ENCODE results near the gene ADAMTS13. TPM values are rescaled to one million over a fixed set of nuclear protein-coding genes. Genes with fewer than 3 reads are reported as not detected.

Gene ADAMTS13
- total and polyA plus RNA-seq, 5 experiments from 2014 or later = 0.10 to 4.0 (median 0.99) TPM

DNA sequence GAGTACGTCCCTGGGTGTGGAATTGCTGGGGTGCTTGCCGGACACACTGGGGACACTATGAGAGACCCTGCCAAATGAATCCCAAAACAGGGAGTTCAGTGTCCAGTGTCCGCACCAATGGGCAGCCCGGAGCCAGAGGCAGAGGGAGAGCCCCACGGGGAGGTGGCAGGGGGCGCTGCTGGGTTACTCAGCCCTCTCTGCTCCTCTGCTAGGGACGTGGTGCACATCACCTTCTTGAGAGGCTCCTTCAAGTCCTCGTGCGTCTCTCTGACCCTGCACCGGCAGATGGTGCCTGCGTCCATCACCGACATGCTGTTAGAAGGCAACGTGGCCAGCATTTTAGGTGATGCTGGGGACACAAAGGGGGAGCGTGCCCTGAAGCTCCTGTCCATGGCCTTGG is 25.2 kb upstream of the ADAMTS13 start:
- H3K4me1 Mint-ChIP-seq = peaks cover 0 to 2% (median 0%) of the 10 kb centered on the region in 4 donors
- H3K36me3 Mint-ChIP-seq = peaks cover 0 to under 1% (median 0%) of the 10 kb centered on the region in 3 donors
- H3K4me3 Mint-ChIP-seq = no peak overlapping the region
- H3K27me3 Mint-ChIP-seq = no peaks in the 10 kb centered on the region
- POLR2A ChIA-PET = no interaction called here
- peak overlapping the region in 3 of 10 donors; percentile 49 to 74 (median 69) for H3K27ac Mint-ChIP-seq
- DNase-seq (no peak), ATAC-seq (no peak)
- H3K9me3 Mint-ChIP-seq = no peaks in the 10 kb centered on the region

DNA sequence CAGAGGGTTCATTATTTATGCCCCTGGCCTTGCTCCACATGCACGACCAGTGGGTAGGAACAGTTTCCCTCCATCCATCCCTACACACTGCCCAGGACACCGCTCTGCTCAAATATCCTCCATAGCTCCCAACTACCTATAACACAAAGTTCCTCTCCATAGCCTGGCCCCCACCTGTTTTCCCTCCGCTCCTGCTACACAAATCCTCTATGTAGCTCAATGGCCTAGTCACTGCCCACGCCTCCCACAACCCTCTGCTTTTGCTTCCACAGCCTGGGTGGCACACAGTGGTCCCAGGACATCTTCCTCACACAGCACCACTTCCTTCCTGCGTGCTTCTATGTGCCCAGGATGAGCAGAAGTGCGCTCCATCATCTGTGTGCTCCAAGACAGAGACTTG is 24.8 kb upstream of the ADAMTS13 start:
- H3K9me3 Mint-ChIP-seq = no peaks in the 10 kb centered on the region
- POLR2A ChIA-PET = no interaction called here
- H3K4me1 Mint-ChIP-seq = peaks cover 0 to 2% (median 0%) of the 10 kb centered on the region in 4 donors
- DNase-seq (no peak), ATAC-seq (no peak)
- H3K27ac Mint-ChIP-seq = peak overlapping the region in 4 of 10 donors; percentile 49 to 94 (median 72)
- H3K27me3 Mint-ChIP-seq = no peaks in the 10 kb centered on the region
- peaks cover 0 to 2% (median 0%) of the 10 kb centered on the region in 3 donors for H3K36me3 Mint-ChIP-seq
- H3K4me3 Mint-ChIP-seq = no peak overlapping the region

DNA sequence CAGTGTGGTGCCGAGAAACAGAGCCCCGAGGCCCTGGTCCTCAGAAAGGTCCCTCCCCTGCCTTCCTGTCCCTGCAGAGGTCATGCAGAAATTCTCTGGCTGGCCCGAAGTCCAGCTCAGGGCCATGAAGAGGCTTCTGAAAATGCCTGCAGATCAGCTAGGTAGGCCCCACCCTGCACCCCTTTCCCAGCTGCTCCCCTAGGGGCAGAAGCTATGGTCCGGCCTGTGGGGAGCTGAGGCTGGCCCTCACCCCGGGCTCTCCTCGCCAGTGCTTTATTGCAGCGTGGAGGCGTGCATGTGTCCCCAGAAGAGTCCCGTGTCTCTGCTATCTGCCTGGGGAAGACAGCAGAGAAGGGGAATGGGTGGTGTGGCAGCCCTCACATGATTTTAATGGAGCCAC is 24.3 kb upstream of the ADAMTS13 start:
- Mint-ChIP-seq H3K36me3 (peaks cover 0 to 2% (median 0%) of the 10 kb centered on the region in 3 donors), H3K4me1 (peaks cover 0 to 2% (median 0%) of the 10 kb centered on the region in 4 donors), H3K27me3 (no peaks in the 10 kb centered on the region), H3K9me3 (no peaks in the 10 kb centered on the region), H3K27ac (peak overlapping the region in 1 of 10 donors; percentile 74), H3K4me3 (no peak overlapping the region)
- ATAC-seq = no peak
- no peak for DNase-seq
- POLR2A ChIA-PET = no interaction called here

DNA sequence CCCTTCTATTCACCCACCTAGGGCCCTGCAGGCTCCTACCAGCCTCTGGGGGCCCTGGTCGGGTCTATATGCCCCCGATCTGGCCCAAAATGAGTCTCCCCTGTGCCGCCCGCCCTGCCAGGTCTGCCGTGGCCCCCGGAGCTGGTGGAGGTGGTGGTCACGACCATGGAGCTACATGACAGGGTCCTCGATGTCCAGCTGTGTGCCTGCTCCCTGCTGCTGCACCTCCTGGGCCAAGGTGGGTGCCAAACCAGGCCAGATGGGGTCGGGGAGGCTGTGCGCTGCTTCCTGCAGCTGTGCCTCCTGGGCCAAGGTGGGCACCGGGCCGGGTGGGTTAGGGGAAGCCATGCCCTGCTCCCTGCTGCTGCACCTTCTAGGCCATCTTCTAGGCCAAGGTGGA is 21.9 kb upstream of the ADAMTS13 start:
- ATAC-seq (no peak), DNase-seq (no peak)
- Mint-ChIP-seq H3K4me1 (peaks cover 0 to 6% (median 4%) of the 10 kb centered on the region in 4 donors), H3K4me3 (no peak overlapping the region), H3K27me3 (no peaks in the 10 kb centered on the region), H3K36me3 (peaks cover 0 to 7% (median 0%) of the 10 kb centered on the region in 3 donors), H3K27ac (peak overlapping the region in 1 of 10 donors; percentile 53), H3K9me3 (no peaks in the 10 kb centered on the region)
- POLR2A ChIA-PET = interaction anchor here (0.6 kb wide), 1 partner anchor 8 kb away, joined by 3 read pairs; no protein-coding TSS in a partner anchor

DNA sequence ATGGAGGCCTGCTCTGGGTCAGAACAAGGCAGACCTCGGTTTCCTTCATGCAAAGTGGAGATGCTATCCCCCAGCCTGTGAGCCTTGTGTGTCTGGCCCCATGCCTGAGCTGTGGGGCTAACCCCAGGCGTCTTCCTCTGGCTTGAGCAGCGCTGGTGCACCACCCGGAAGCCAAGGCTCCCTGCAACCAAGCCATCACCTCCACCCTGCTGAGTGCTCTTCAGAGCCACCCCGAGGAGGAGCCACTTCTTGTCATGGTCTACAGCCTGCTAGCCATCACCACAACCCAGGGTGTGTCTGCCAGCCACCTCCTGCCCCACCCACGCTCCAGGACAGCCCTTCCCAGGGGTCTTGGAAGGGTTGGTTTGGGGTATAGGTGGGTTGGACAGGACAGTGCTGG is 20.6 kb upstream of the ADAMTS13 start:
- DNase-seq (no peak), ATAC-seq (no peak)
- Mint-ChIP-seq H3K36me3 (peaks cover 0 to 20% (median 0%) of the 10 kb centered on the region in 3 donors), H3K4me1 (peaks cover 0 to 6% (median 4%) of the 10 kb centered on the region in 4 donors), H3K9me3 (no peaks in the 10 kb centered on the region), H3K4me3 (no peak overlapping the region), H3K27me3 (no peaks in the 10 kb centered on the region), H3K27ac (peak overlapping the region in 1 of 10 donors; percentile 56)
- POLR2A ChIA-PET = interaction anchor here (1.2 kb wide), 1 partner anchor 16 kb away, joined by 3 read pairs; the partner anchor contains the start of gene REXO4

DNA sequence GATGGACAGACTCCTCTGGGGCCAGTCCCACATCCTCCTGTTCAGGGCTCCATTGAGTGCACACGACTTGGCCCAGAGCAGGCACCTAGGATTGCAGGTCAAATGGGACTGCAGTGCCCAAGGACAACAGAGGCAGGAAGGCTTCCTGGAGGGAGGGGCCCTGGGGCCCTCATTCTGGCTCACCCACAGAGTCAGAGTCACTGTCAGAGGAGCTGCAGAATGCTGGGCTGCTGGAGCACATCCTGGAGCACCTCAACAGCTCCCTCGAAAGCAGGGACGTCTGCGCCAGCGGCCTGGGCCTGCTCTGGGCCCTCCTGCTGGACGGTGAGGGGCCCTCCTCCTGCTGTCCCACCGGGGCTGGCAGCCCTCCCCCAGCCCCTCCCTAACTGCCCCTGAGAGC is 19.5 kb upstream of the ADAMTS13 start:
- no peak overlapping the region for H3K27ac Mint-ChIP-seq
- peaks cover 6 to 10% (median 8%) of the 10 kb centered on the region in 4 donors for H3K4me1 Mint-ChIP-seq
- POLR2A ChIA-PET = interaction anchor here (0.5 to 1.4 kb wide), 6 partner anchors 11 to 217 kb away, joined by 3 to 4 read pairs (median 3); partner anchors contain the start of genes MED22, REXO4 and RPL7A
- ATAC-seq (no peak), DNase-seq (no peak)
- no peaks in the 10 kb centered on the region for H3K9me3 Mint-ChIP-seq
- H3K4me3 Mint-ChIP-seq = no peak overlapping the region
- peaks cover 0 to 30% (median 8%) of the 10 kb centered on the region in 3 donors for H3K36me3 Mint-ChIP-seq
- no peaks in the 10 kb centered on the region for H3K27me3 Mint-ChIP-seq

DNA sequence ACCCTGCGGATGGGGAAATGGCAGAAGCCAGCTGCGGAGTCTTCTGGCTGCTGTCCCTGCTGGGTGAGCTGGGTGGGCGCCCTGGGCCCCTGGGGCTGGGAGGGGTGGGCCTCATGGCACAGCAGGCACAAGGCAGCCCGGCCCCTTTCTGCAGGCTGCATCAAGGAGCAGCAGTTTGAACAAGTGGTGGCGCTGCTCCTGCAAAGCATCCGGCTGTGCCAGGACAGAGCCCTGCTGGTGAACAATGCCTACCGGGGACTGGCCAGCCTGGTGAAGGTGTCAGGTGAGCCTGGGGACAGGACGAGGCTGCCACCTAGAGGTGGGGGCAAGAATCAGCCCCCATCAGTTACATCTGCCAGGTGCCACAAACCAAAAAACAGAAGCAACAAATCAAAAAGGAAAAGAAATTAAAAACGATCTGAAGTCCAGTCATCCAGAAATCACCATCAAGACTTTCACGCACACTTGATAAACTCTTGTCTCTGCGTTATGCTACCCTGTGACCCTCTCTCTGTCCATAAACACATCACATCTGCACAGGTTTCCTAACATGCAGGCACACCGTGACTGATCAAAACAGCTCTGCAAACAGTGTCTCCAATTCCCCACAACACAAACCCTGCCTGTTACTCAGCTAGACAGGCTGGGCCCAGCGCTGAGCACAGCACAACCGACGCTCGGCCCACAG is 18.3 kb upstream of the ADAMTS13 start:
- DNase-seq = peak; percentile 45 to 80 (median 56)
- peak; percentile 72 to 73 for ATAC-seq
- Mint-ChIP-seq H3K27ac (peak overlapping the region in 3 of 10 donors; percentile 62 to 83 (median 75)), H3K27me3 (no peaks in the 10 kb centered on the region), H3K36me3 (peaks cover 0 to 39% (median 10%) of the 10 kb centered on the region in 3 donors), H3K4me3 (no peak overlapping the region), H3K9me3 (no peaks in the 10 kb centered on the region), H3K4me1 (peaks cover 6 to 10% (median 8%) of the 10 kb centered on the region in 4 donors)
- POLR2A ChIA-PET = interaction anchor here (1.1 to 1.4 kb wide), 3 partner anchors 9 to 218 kb away, joined by 3 to 4 read pairs (median 3); no protein-coding TSS in a partner anchor

DNA sequence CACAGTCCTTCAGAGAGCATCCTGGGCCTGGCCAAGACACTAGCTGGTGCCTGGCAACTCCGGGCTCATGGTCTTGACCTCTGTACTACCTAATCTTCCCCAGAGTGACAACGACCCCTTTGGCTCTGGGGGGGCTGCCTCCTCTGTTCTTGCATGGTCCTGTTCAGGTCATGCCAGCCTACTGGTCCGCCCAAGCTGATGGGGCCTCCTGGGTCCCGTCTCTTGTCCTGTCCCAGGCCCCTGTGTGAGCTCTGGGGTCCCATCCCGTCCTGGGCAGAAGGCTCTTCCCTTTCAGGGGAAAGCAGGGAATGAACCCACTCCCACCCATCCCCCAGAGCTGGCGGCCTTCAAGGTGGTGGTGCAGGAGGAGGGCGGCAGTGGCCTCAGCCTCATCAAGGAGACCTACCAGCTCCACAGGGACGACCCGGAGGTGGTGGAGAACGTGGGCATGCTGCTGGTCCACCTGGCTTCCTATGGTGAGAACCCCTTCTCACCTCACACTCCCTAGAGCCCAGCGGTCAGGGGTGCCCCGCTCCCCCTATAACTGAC is 17.6 kb upstream of the ADAMTS13 start:
- Mint-ChIP-seq H3K4me1 (peaks cover 6 to 10% (median 8%) of the 10 kb centered on the region in 4 donors), H3K27me3 (no peaks in the 10 kb centered on the region), H3K9me3 (no peaks in the 10 kb centered on the region), H3K27ac (peak overlapping the region in 2 of 10 donors; percentile 75 to 83), H3K4me3 (no peak overlapping the region), H3K36me3 (peaks cover 0 to 45% (median 11%) of the 10 kb centered on the region in 3 donors)
- DNase-seq (no peak), ATAC-seq (no peak)
- POLR2A ChIA-PET = interaction anchor here (1.2 kb wide), 1 partner anchor 9 kb away, joined by 4 read pairs; no protein-coding TSS in a partner anchor

DNA sequence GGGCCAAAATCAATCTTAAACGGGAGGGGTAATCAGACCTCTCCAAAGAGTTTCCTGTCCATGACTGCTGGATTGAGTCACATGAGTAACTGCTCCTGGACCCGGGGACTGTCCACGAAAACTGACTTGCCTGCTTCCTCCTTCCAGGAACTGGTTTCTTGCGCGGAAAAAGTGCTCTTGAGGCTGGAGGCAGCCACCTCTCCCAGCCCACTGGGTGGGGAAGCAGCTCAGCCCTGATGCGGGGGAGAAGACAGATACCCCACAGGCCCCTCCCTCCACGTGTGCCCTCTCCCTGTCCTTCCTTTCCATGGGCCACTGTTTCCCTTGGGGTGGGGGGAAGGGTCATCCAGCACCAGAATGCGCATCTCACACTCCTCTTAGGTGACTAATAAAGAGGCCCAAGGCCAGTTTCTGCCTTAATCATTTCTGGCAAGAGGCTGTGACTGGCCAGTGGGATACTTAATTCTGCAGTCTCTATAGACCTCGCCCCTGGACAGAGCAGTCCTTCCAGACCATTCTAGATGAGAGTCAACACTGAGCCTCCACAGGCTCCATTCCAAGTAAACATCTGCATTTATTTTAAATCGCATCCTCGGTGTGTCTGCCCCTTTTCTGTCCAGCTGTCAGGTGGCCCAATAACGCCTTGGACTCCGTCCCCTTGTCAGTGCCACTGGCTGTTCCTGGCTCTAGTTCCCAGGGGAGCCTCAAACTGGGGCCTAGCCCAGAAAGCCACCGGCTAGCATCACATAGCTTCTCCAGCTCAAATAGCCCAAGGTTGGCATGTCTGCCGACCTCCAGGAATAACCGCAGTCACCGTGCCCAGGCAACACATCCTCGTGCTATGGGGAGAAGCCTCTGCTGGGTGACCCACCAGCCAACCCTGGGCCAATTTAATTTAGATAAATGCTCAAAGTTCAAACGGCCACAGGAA is 16.4 kb upstream of the ADAMTS13 start:
- POLR2A ChIA-PET = no interaction called here
- ATAC-seq = no peak
- Mint-ChIP-seq H3K9me3 (no peaks in the 10 kb centered on the region), H3K27me3 (no peaks in the 10 kb centered on the region), H3K27ac (no peak overlapping the region), H3K36me3 (peaks cover 0 to 57% (median 15%) of the 10 kb centered on the region in 3 donors), H3K4me1 (peaks cover 6 to 10% (median 10%) of the 10 kb centered on the region in 4 donors), H3K4me3 (no peak overlapping the region)
- DNase-seq = no peak

DNA sequence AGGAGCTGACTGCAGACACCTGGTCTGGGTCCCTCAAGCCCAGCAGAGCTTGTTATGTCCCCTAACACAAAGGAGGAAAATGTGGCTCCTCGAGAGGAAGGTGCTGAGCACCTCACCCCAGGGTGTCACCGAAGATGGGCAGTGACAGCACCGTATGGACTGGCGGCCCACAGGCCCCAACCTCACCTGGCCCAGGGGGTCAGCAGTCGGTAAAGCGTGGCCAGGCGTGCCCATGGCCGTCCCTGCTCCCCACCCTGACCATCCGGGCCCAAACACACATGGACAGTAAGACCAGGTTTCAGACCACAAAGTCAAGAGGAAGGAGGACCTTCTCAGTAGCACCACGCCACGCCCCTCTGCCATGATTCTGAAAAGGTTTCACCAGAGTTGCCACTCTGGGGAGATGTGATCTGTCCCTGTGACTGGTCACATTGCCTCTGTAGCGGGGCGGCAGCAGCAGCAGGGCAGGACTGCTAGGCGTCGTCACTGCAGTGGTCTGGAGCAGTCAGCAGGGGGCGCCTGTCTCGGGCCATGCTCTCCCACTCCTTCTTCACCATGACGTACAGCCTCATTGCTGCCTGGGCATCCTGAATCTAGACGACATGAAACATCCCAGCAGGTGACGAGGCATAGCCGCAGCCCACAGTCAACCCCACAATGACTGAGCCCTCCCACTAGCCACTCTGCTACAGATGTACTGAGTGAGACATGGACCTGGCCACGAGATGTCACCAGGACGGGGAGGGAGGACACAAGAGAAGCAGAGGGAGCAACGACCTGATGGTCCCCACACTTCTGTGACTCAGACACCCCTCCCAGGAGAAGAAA is 15.5 kb upstream of the ADAMTS13 start:
- peaks cover 0 to 65% (median 17%) of the 10 kb centered on the region in 3 donors for H3K36me3 Mint-ChIP-seq
- peak; percentile 90 to 94 for ATAC-seq
- H3K4me3 Mint-ChIP-seq = no peak overlapping the region
- peak overlapping the region in 8 of 10 donors; percentile 57 to 84 (median 76) for H3K27ac Mint-ChIP-seq
- no peaks in the 10 kb centered on the region for H3K9me3 Mint-ChIP-seq
- POLR2A ChIA-PET = no interaction called here
- peak; percentile 59 to 84 (median 75) for DNase-seq
- H3K4me1 Mint-ChIP-seq = peaks cover 6 to 10% (median 10%) of the 10 kb centered on the region in 4 donors
- no peaks in the 10 kb centered on the region for H3K27me3 Mint-ChIP-seq

DNA sequence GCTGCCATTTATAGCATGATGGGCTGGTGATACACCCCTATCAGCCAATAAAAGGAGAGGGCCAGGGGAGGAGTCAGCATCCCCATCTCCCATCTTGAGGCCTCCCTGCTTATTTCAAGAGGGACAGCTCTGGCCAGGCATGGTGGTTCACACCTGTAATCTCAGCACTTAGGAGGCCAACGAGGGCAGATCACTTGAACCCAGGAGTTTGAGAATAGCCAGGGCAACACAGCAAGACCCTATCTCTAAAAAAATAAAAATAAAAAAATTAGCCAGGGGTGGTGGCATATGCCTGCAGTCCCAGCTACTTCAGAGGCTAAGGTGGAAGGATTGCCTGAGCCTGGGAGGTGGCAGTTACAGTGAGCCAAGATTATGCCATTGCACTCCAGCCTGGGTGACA is 14.1 kb upstream of the ADAMTS13 start:
- H3K36me3 Mint-ChIP-seq = peaks cover 0 to 77% (median 17%) of the 10 kb centered on the region in 3 donors

More for the DNA sequence above, 14.1 kb upstream of the ADAMTS13 start:
- no peak overlapping the region for H3K27ac Mint-ChIP-seq
- ATAC-seq = no peak
- peaks cover 6 to 11% (median 10%) of the 10 kb centered on the region in 4 donors for H3K4me1 Mint-ChIP-seq
- no peaks in the 10 kb centered on the region for H3K27me3 Mint-ChIP-seq
- POLR2A ChIA-PET = no interaction called here
- DNase-seq = no peak
- H3K4me3 Mint-ChIP-seq = no peak overlapping the region
- H3K9me3 Mint-ChIP-seq = no peaks in the 10 kb centered on the region

All from naive thymus-derived CD8-positive, alpha-beta T cell (primary cell).